ENCODE results near the gene TMEM217.
A peak's percentile ranks its signal among the peaks of the same experiment; 100 is the strongest.
"Not testable (repeated sequence)": the region's sequence is repeated elsewhere in the genome, so short reads cannot be mapped to it uniquely, and the experiment has no call there.

Gene TMEM217

DNA sequence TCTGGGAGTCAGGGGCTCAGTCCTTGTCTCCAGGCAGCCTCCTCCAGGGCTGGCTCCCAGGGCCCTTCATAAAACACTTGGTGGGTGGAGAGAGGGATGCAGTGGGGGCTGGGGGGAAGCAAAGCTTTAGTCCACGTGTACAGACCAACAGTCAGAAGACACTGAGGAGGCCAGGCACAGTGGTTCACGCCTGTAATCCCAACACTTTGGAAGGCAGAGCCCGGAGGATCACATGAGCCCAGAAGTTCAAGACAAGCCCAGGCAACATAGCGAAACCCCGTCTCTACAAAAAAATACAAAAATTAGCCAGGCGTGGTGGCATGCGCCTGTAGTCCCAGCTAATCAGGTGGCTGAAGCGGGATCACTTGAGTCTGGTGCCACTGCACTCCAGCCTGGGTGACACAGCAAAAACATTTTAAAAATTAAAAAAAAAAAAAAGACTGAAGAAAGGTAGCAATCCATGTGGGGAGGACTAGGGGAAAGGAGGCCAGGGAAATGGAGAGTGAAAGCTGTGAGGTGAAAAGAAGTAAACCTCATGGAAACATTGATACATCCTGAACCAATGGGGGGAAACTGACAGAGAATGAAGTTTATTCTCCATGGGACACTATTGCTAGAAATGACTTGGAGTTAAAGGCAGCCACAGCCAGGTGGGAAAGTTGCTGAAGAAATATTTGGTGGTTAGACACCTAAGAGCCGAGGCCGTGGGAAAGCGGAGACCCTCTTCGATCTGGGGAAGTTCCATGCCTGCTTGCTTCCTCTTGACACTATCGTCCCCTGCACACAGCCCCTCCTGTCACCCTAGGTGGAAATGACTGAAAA lies 52.6 kb downstream of the TMEM217 start:
- TF ChIP-seq CTCF (conservative IDR thresholded peaks at IDR 0.05; ENCODE audit: low read depth): no peak
- peak overlapping the region; percentile 26 for H3K27ac ChIP-seq

DNA sequence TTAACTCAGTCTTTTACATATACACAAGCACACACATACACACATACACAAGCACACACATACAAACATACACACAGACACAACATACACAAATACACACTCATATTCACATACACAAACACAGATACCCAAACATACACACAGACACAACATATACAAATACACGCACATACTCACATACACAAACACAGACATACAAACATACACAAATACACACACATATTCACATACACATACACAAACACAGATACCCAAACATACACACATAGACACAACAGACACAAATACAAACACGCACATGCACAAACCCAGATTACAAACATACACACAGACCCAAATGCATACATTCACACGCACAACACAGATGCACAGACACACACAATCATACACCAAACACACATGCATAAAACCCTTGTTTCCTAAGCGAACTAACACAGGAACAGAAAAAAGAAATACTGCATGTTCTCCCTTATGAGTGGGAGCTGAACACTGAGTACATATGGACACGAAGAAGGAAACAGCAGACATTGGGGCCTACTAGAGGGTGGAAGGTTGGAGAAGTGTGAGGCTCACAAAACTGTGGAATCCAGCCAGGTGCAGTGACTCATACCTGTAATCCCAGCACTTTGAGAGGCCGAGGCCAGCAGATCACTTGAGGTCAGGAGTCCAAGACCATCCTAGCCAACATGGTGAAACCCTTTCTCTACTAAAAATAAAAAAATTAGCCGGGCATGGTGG lies 53.8 kb downstream of the TMEM217 start:
- POLR2A ChIA-PET (ENCODE audit: low non-redundant PET): interaction anchor here (0.6 kb wide), 1 partner anchor 152 kb away, joined by 7 read pairs; no protein-coding TSS in a partner anchor

More for the DNA sequence above, 52.6 kb downstream of the TMEM217 start:
- no peak for DNase-seq (ENCODE audit: low spot score)
- ChIA-PET CTCF (interaction anchor here (0.6 to 6.2 kb wide), 5 partner anchors 154 to 225 kb away, joined by 3 to 70 read pairs (median 3); no protein-coding TSS in a partner anchor), POLR2A (ENCODE audit: low non-redundant PET) (no interaction called here)

DNA sequence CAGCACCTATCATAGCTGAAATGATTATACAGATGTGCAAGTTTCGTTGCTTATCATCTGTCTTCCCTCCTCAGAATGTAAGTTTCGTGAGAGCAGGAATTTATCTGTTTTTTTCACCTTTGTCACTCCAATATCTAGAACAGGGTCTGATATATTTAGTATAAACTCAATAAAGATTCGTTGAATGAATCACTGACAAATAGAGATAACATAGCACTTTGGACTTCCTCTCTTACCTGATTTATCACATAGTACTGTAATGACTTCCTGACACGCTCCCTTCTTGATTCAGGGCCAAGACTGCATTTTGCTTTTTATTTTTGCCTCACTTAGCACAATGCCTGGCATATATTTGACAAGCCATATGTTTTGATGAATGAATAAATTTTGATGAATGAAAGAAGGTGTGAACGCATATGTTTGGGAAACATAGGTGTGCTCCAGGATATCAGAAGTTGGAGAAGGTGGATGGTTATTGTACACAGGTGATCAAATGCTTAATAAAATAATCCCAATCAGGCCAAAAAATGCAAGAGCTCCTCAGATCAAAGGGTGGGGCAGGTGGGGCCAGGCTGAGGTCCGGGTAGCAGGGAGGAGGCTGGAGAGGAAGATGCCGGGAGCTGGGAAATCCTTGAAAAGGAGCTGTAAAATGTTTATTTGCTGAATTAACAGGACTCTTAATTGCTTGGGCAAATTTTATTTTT lies 55.0 kb downstream of the TMEM217 start:
- no peak for DNase-seq (ENCODE audit: low spot score)
- TF ChIP-seq CTCF (conservative IDR thresholded peaks at IDR 0.05; ENCODE audit: low read depth): no peak
- no peak overlapping the region for H3K27ac ChIP-seq
- ChIA-PET CTCF (interaction anchor here (0.9 to 1.2 kb wide), 2 partner anchors 21 to 185 kb away, joined by 3 to 4 read pairs; no protein-coding TSS in a partner anchor), POLR2A (ENCODE audit: low non-redundant PET) (no interaction called here)

More for the DNA sequence above, 53.8 kb downstream of the TMEM217 start:
- peak overlapping the region; percentile 26 for H3K27ac ChIP-seq
- CTCF ChIA-PET: no interaction called here
- DNase-seq (ENCODE audit: low spot score): no peak
- TF ChIP-seq CTCF (conservative IDR thresholded peaks at IDR 0.05; ENCODE audit: low read depth): no peak

DNA sequence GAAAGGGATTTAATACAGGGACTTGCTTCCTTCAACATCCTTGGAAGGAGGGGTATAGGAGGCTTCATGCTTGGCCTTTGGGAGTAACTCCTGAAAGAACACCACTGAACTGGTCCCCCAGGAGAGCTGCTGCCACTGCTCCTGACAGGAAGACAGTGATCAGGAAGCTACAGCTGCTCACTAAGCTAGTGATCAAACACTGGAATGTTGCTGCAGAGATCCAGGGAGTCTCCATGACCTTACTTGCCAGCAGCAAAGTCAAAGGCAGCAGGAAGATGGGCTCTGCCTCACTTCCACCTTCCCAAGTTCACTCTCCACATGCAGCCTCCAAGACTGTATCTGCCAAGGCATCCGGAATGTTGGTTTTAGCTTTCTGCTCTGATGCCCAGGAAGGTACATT lies 56.2 kb downstream of the TMEM217 start:
- CTCF ChIA-PET: no interaction called here
- DNase-seq (ENCODE audit: low spot score): no peak
- no peak overlapping the region for H3K27ac ChIP-seq
- no peak for TF ChIP-seq CTCF (conservative IDR thresholded peaks at IDR 0.05; ENCODE audit: low read depth)
- POLR2A ChIA-PET (ENCODE audit: low non-redundant PET): interaction anchor here (0.5 kb wide), 1 partner anchor 12 kb away, joined by 3 read pairs; no protein-coding TSS in a partner anchor

DNA sequence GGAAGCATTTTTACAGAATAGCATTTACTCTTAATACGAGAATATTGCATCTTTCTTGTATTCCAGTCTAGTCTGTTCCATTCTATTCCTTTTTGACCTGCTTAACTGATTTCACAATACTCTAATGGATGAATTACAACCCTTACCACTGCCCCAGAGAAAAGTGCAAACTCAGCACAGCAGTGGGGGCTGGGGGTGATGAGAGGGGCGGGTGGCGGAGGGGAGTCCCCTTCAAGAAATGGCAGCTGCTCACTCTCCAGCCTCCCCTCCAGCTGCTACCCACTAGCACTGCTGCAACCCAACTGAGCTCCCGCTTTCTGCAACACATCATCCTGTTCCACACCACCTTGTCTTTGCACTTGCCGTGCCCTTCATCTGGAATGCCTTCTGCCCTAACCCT lies 57.9 kb downstream of the TMEM217 start:
- TF ChIP-seq CTCF (conservative IDR thresholded peaks at IDR 0.05; ENCODE audit: low read depth): no peak
- CTCF ChIA-PET: interaction anchor here (1.7 kb wide), 1 partner anchor 181 kb away, joined by 6 read pairs; no protein-coding TSS in a partner anchor
- POLR2A ChIA-PET (ENCODE audit: low non-redundant PET): no interaction called here
- DNase-seq (ENCODE audit: low spot score): no peak
- no peak overlapping the region for H3K27ac ChIP-seq

- CTCF ChIA-PET: interaction anchor here (0.6 kb wide), 1 partner anchor 311 kb away, joined by 5 read pairs; the partner anchor contains the start of gene C6orf89
- POLR2A ChIA-PET (ENCODE audit: low non-redundant PET); DNase-seq (ENCODE audit: low spot score); H3K27ac ChIP-seq: not testable (repeated sequence)
These were observed 61.5 kb downstream of the TMEM217 start for GRCh38 chr6:37196451-37196850.

GRCh38 chr6:37194886-37195285 lies 63.1 kb downstream of the TMEM217 start:
- H3K27ac ChIP-seq; POLR2A ChIA-PET (ENCODE audit: low non-redundant PET); DNase-seq (ENCODE audit: low spot score); CTCF ChIA-PET: not testable (repeated sequence)

Measured in RWPE1 (cell line).